ENCODE results near the gene PTCH2.
"Not testable (repeated sequence)": the region's sequence is repeated elsewhere in the genome, so short reads cannot be mapped to it uniquely, and the experiment has no call there.

PTCH2 gene

GRCh38 chr1:44810762-44811105 lies 32.3 kb downstream of the PTCH2 start:
- not testable (repeated sequence) for H3K27me3 ChIP-seq (ENCODE audit: control insufficient read depth in 5 of 5, insufficient read depth in 4 of 5, low read length in 5 of 5); H3K9me3 ChIP-seq (ENCODE audit: control insufficient read depth in 5 of 5, low read length in 5 of 5)
- peak overlapping the region in 1 of 5 donors; percentile 55 for H3K4me3 ChIP-seq (ENCODE audit: low read depth in 1 of 5, low read length in 5 of 5)
- H3K9ac ChIP-seq (ENCODE audit: low read length in 5 of 5): peak overlapping the region in 1 of 5 donors; percentile 91
- peaks cover 29 to 82% (median 71%) of the 10 kb centered on the region in 5 donors for H3K4me1 ChIP-seq (ENCODE audit: control insufficient read depth in 5 of 5, insufficient read depth in 5 of 5, low read length in 5 of 5)
- H3K36me3 ChIP-seq (ENCODE audit: control insufficient read depth in 5 of 5, insufficient read depth in 5 of 5, low read length in 5 of 5): peaks cover 0 to 14% (median 10%) of the 10 kb centered on the region in 5 donors
- H3K27ac ChIP-seq (ENCODE audit: low read depth, low read length): peak overlapping the region; percentile 97

- Histone ChIP-seq H3K27ac (ENCODE audit: low read depth, low read length) (peak overlapping the region; percentile 97), H3K9me3 (ENCODE audit: control insufficient read depth in 5 of 5, low read length in 5 of 5) (no peaks in the 10 kb centered on the region), H3K9ac (ENCODE audit: low read length in 5 of 5) (peak overlapping the region in 3 of 5 donors; percentile 4 to 91 (median 72)), H3K4me3 (ENCODE audit: low read depth in 1 of 5, low read length in 5 of 5) (peak overlapping the region; percentile 4 to 61 (median 55)), H3K4me1 (ENCODE audit: control insufficient read depth in 5 of 5, insufficient read depth in 5 of 5, low read length in 5 of 5) (peaks cover 29 to 87% (median 76%) of the 10 kb centered on the region in 5 donors), H3K27me3 (ENCODE audit: control insufficient read depth in 5 of 5, insufficient read depth in 4 of 5, low read length in 5 of 5) (no peaks in the 10 kb centered on the region), H3K36me3 (ENCODE audit: control insufficient read depth in 5 of 5, insufficient read depth in 5 of 5, low read length in 5 of 5) (peaks cover 0 to 18% (median 14%) of the 10 kb centered on the region in 5 donors)
These were observed 32.8 kb downstream of the PTCH2 start for GRCh38 chr1:44810101-44810761.

GRCh38 chr1:44808938-44809917 lies 33.8 kb downstream of the PTCH2 start:
- H3K9me3 ChIP-seq (ENCODE audit: control insufficient read depth in 5 of 5, low read length in 5 of 5): no peaks in the 10 kb centered on the region
- H3K27me3 ChIP-seq (ENCODE audit: control insufficient read depth in 5 of 5, insufficient read depth in 4 of 5, low read length in 5 of 5): no peaks in the 10 kb centered on the region
- peak overlapping the region; percentile 67 to 91 (median 79) for H3K9ac ChIP-seq (ENCODE audit: low read length in 5 of 5)
- H3K36me3 ChIP-seq (ENCODE audit: control insufficient read depth in 5 of 5, insufficient read depth in 5 of 5, low read length in 5 of 5): peaks cover 0 to 22% (median 21%) of the 10 kb centered on the region in 5 donors
- peaks cover 30 to 93% (median 76%) of the 10 kb centered on the region in 5 donors for H3K4me1 ChIP-seq (ENCODE audit: control insufficient read depth in 5 of 5, insufficient read depth in 5 of 5, low read length in 5 of 5)
- peak overlapping the region; percentile 97 for H3K27ac ChIP-seq (ENCODE audit: low read depth, low read length)
- peak overlapping the region; percentile 42 to 61 (median 58) for H3K4me3 ChIP-seq (ENCODE audit: low read depth in 1 of 5, low read length in 5 of 5)

- no peaks in the 10 kb centered on the region for H3K27me3 ChIP-seq (ENCODE audit: control insufficient read depth in 5 of 5, insufficient read depth in 4 of 5, low read length in 5 of 5)
- H3K4me1 ChIP-seq (ENCODE audit: control insufficient read depth in 5 of 5, insufficient read depth in 5 of 5, low read length in 5 of 5): peaks cover 30 to 93% (median 72%) of the 10 kb centered on the region in 5 donors
- H3K4me3 ChIP-seq (ENCODE audit: low read depth in 1 of 5, low read length in 5 of 5): peak within 1 kb of the TSS; percentile 42 to 61 (median 58)
- peak within 1 kb of the TSS; percentile 67 to 91 (median 79) for H3K9ac ChIP-seq (ENCODE audit: low read length in 5 of 5)
- peaks cover 0 to 32% (median 30%) of the 10 kb centered on the region in 5 donors for H3K36me3 ChIP-seq (ENCODE audit: control insufficient read depth in 5 of 5, insufficient read depth in 5 of 5, low read length in 5 of 5)
- H3K27ac ChIP-seq (ENCODE audit: low read depth, low read length): peak within 1 kb of the TSS; percentile 97
- H3K9me3 ChIP-seq (ENCODE audit: control insufficient read depth in 5 of 5, low read length in 5 of 5): no peaks in the 10 kb centered on the region
These were observed 34.8 kb downstream of the PTCH2 start, which contains the start of gene BTBD19 for GRCh38 chr1:44808063-44808937. Gene BTBD19 (plus strand): TSS chr1:44808523. CDS start chr1:44808821, 298 bp downstream.

GRCh38 chr1:44807364-44808062 lies 35.5 kb downstream of the PTCH2 start:
- Histone ChIP-seq H3K4me3 (ENCODE audit: low read depth in 1 of 5, low read length in 5 of 5) (peak overlapping the region; percentile 12 to 60 (median 42)), H3K9me3 (ENCODE audit: control insufficient read depth in 5 of 5, low read length in 5 of 5) (no peaks in the 10 kb centered on the region), H3K27ac (ENCODE audit: low read depth, low read length) (peak overlapping the region; percentile 97), H3K36me3 (ENCODE audit: control insufficient read depth in 5 of 5, insufficient read depth in 5 of 5, low read length in 5 of 5) (peaks cover 0 to 40% (median 38%) of the 10 kb centered on the region in 5 donors), H3K4me1 (ENCODE audit: control insufficient read depth in 5 of 5, insufficient read depth in 5 of 5, low read length in 5 of 5) (peaks cover 30 to 94% (median 73%) of the 10 kb centered on the region in 5 donors), H3K9ac (ENCODE audit: low read length in 5 of 5) (peak overlapping the region; percentile 63 to 86 (median 72)), H3K27me3 (ENCODE audit: control insufficient read depth in 5 of 5, insufficient read depth in 4 of 5, low read length in 5 of 5) (no peaks in the 10 kb centered on the region)

- Histone ChIP-seq H3K9me3 (ENCODE audit: control insufficient read depth in 5 of 5, low read length in 5 of 5) (no peaks in the 10 kb centered on the region), H3K4me1 (ENCODE audit: control insufficient read depth in 5 of 5, insufficient read depth in 5 of 5, low read length in 5 of 5) (peaks cover 30 to 95% (median 75%) of the 10 kb centered on the region in 5 donors), H3K36me3 (ENCODE audit: control insufficient read depth in 5 of 5, insufficient read depth in 5 of 5, low read length in 5 of 5) (peaks cover 0 to 45% (median 40%) of the 10 kb centered on the region in 5 donors), H3K9ac (ENCODE audit: low read length in 5 of 5) (peak within 1 kb of the TSS; percentile 67 to 89 (median 79)), H3K27ac (ENCODE audit: low read depth, low read length) (peak within 1 kb of the TSS; percentile 97), H3K27me3 (ENCODE audit: control insufficient read depth in 5 of 5, insufficient read depth in 4 of 5, low read length in 5 of 5) (peaks cover 0 to 2% (median 0%) of the 10 kb centered on the region in 5 donors), H3K4me3 (ENCODE audit: low read depth in 1 of 5, low read length in 5 of 5) (peak within 1 kb of the TSS; percentile 12 to 60 (median 42))
These were observed 36.2 kb downstream of the PTCH2 start, which contains the start of gene DYNLT4 for GRCh38 chr1:44806704-44807363. Gene DYNLT4 (minus strand): TSS chr1:44807351. CDS start chr1:44806668, 683 bp downstream.

- H3K4me1 ChIP-seq (ENCODE audit: control insufficient read depth in 5 of 5, insufficient read depth in 5 of 5, low read length in 5 of 5): peaks cover 30 to 90% (median 69%) of the 10 kb centered on the region in 5 donors
- H3K9me3 ChIP-seq (ENCODE audit: control insufficient read depth in 5 of 5, low read length in 5 of 5): no peaks in the 10 kb centered on the region
- peaks cover 0 to 45% (median 40%) of the 10 kb centered on the region in 5 donors for H3K36me3 ChIP-seq (ENCODE audit: control insufficient read depth in 5 of 5, insufficient read depth in 5 of 5, low read length in 5 of 5)
- peak overlapping the region; percentile 97 for H3K27ac ChIP-seq (ENCODE audit: low read depth, low read length)
- peak overlapping the region in 4 of 5 donors; percentile 5 to 79 (median 68) for H3K9ac ChIP-seq (ENCODE audit: low read length in 5 of 5)
- H3K27me3 ChIP-seq (ENCODE audit: control insufficient read depth in 5 of 5, insufficient read depth in 4 of 5, low read length in 5 of 5): peaks cover 0 to 3% (median 0%) of the 10 kb centered on the region in 5 donors
- H3K4me3 ChIP-seq (ENCODE audit: low read depth in 1 of 5, low read length in 5 of 5): peak overlapping the region in 3 of 5 donors; percentile 32 to 55 (median 33)
These were observed 36.9 kb downstream of the PTCH2 start for GRCh38 chr1:44806025-44806703.

- H3K36me3 ChIP-seq (ENCODE audit: control insufficient read depth in 5 of 5, insufficient read depth in 5 of 5, low read length in 5 of 5): peaks cover 0 to 45% (median 40%) of the 10 kb centered on the region in 5 donors
- peaks cover 0 to 3% (median 0%) of the 10 kb centered on the region in 5 donors for H3K27me3 ChIP-seq (ENCODE audit: control insufficient read depth in 5 of 5, insufficient read depth in 4 of 5, low read length in 5 of 5)
- no peaks in the 10 kb centered on the region for H3K9me3 ChIP-seq (ENCODE audit: control insufficient read depth in 5 of 5, low read length in 5 of 5)
- H3K27ac ChIP-seq (ENCODE audit: low read depth, low read length): peak overlapping the region; percentile 97
- H3K4me3 ChIP-seq (ENCODE audit: low read depth in 1 of 5, low read length in 5 of 5): no peak overlapping the region
- H3K9ac ChIP-seq (ENCODE audit: low read length in 5 of 5): no peak overlapping the region
- H3K4me1 ChIP-seq (ENCODE audit: control insufficient read depth in 5 of 5, insufficient read depth in 5 of 5, low read length in 5 of 5): peaks cover 30 to 88% (median 68%) of the 10 kb centered on the region in 5 donors
These were observed 37.6 kb downstream of the PTCH2 start for GRCh38 chr1:44805311-44806024.
